Erythroblast (primary cell): ENCODE measurements around the gene PTCH2.

Experiments
- GATA1 ChIP-seq: IDR thresholded peaks from 2 replicates; pipeline ENCODE4 v1.6.1; 2011; ENCODE audit warnings: low read depth, mild to moderate bottlenecking, control low read depth, low read length, moderate library complexity
- POLR2A ChIP-seq: IDR thresholded peaks from 2 replicates; pipeline ENCODE4 v1.6.1; 2011; ENCODE audit warnings: mild to moderate bottlenecking, low read length

- TF ChIP-seq POLR2A (no peak), GATA1 (no peak)
Measured at GRCh38 chr1:44806025-44806703, 36.9 kb downstream of the PTCH2 start.
